BLaER1 (cell line): ENCODE results near the gene CCSER2.
"Not testable (repeated sequence)": the region's sequence is repeated elsewhere in the genome, so short reads cannot be mapped to it uniquely, and the experiment has no call there.

Source experiments
- H3K27ac ChIP-seq: shearing (Covaris generic); formaldehyde crosslinking; 2 replicates; pipeline ENCODE4 v1.8.1; 2022
- H3K27me3 ChIP-seq: shearing (Covaris generic); formaldehyde crosslinking; 2 replicates; pipeline ENCODE4 v1.8.1; 2022
- H3K36me3 ChIP-seq: shearing (Covaris generic); formaldehyde crosslinking; 2 replicates; pipeline ENCODE4 v1.8.1; 2022
- H3K4me1 ChIP-seq: shearing (Covaris generic); formaldehyde crosslinking; 2 replicates; pipeline ENCODE4 v1.8.1; 2022
- H3K4me2 ChIP-seq: shearing (Covaris generic); formaldehyde crosslinking; 2 replicates; pipeline ENCODE4 v1.8.1; 2022
- H3K4me3 ChIP-seq: shearing (Covaris generic); formaldehyde crosslinking; 2 replicates; pipeline ENCODE4 v1.8.1; 2022
- H3K9ac ChIP-seq: shearing (Covaris generic); formaldehyde crosslinking; 2 replicates; pipeline ENCODE4 v1.8.1; 2022
- H3K9me3 ChIP-seq: shearing (Covaris generic); formaldehyde crosslinking; 2 replicates; pipeline ENCODE4 v1.8.1; 2022
- H4K20me1 ChIP-seq: shearing (Covaris generic); formaldehyde crosslinking; 2 replicates; pipeline ENCODE4 v1.8.1; 2022
- Cebpa-rat ChIP-seq: shearing (Covaris generic); IDR thresholded peaks from 2 replicates; pipeline ENCODE4 v1.8.1; 2022

CCSER2 gene

DNA sequence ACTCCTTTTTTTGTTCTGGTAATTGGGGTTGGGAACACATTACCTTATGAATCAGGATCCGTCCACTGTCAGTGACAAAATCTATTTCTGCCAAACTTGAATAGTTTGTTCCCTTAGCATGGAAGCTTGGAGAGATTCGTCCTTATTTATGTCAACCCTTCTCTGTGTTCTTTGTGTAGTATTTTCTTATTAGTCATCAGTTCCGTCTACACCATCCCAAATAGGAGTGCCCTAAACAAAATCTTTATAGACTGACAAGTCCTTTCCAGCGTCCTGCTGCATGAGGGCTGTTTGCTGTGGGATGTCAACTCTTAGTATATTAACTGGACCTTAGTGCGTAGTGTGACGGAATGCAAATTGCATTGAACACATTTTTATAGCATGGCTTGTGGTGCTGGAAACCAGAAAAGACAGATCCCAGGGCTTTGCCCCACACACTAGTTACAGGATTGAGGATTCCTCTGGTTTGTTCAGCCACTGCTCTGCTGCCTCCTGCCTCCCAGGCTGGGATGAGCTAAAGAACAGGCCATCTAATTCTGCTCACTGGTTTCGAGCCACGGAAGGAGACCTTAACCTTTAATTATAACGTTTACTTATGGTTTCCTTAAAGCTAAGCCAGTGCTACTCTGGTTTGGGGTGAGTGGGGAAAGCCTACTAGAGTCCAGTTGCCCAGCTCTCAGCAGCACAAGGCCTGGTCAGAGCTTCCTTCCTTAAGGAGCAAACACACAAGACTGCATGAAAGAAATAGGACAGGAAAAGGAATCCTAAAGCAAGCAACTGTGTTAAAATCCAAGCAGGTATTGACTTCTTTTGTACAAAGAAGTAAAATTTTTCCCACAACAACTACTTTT lies 194.4 kb downstream of the CCSER2 start:
- no peak overlapping the region for H3K9ac ChIP-seq
- H3K4me1 ChIP-seq = no peaks in the 10 kb centered on the region
- no peak overlapping the region for H3K27ac ChIP-seq
- H3K9me3 ChIP-seq = peaks cover 18% of the 10 kb centered on the region
- H3K36me3 ChIP-seq = no peaks in the 10 kb centered on the region
- no peaks in the 10 kb centered on the region for H4K20me1 ChIP-seq
- no peaks in the 10 kb centered on the region for H3K27me3 ChIP-seq
- H3K4me2 ChIP-seq = no peak overlapping the region
- no peak overlapping the region for H3K4me3 ChIP-seq
- no peak for TF ChIP-seq Cebpa-rat

DNA sequence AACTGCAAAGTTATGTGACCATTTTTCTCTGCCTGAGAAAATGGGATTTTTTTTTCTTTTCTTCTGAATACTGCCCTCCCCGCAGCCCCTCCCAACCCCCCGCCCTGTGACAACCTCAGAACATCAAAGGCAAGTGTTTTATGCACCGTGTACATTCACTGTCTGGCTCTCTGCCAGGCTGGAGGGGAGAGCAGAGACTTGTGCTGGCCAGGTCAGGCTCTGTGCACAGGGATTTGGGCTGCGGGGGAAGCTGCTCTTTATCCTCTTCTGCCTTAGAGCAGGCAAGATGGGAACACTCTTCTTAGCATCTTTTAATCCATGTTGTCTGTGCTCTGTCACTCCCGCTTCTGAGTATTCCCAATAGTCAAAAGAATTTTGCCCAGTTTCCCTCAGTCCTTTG lies 195.1 kb downstream of the CCSER2 start:
- Histone ChIP-seq H3K27me3 (no peaks in the 10 kb centered on the region), H3K4me1 (no peaks in the 10 kb centered on the region), H4K20me1 (no peaks in the 10 kb centered on the region), H3K9me3 (peaks cover 18% of the 10 kb centered on the region), H3K36me3 (no peaks in the 10 kb centered on the region), H3K4me3 (no peak overlapping the region), H3K4me2 (no peak overlapping the region), H3K27ac (no peak overlapping the region), H3K9ac (no peak overlapping the region)
- no peak for TF ChIP-seq Cebpa-rat

DNA sequence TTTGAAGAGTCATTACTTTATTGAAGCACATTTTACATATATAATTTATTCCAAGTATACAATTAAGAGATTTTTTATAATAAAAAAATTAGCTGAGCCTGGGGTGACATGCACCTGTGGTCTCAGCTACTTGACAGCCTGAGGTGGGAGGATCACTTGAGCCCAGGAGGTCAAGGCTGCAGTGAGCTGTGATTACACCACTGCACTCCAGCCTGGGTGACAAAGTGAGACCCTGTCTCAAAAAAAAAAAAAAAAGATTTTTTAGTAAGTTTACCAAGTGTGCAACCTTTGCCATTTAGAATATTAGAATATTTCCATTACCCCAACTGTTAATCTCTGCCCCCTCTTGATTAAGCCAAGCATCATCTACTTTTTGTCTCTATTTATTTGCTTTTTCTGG lies 196.0 kb downstream of the CCSER2 start:
- H3K9me3 ChIP-seq = peaks cover 18% of the 10 kb centered on the region
- H3K27ac ChIP-seq = no peak overlapping the region
- no peak overlapping the region for H3K9ac ChIP-seq
- H3K4me3 ChIP-seq = no peak overlapping the region
- H3K27me3 ChIP-seq = no peaks in the 10 kb centered on the region
- no peaks in the 10 kb centered on the region for H3K4me1 ChIP-seq
- H3K36me3 ChIP-seq = no peaks in the 10 kb centered on the region
- no peak for TF ChIP-seq Cebpa-rat
- no peak overlapping the region for H3K4me2 ChIP-seq
- H4K20me1 ChIP-seq = no peaks in the 10 kb centered on the region

DNA sequence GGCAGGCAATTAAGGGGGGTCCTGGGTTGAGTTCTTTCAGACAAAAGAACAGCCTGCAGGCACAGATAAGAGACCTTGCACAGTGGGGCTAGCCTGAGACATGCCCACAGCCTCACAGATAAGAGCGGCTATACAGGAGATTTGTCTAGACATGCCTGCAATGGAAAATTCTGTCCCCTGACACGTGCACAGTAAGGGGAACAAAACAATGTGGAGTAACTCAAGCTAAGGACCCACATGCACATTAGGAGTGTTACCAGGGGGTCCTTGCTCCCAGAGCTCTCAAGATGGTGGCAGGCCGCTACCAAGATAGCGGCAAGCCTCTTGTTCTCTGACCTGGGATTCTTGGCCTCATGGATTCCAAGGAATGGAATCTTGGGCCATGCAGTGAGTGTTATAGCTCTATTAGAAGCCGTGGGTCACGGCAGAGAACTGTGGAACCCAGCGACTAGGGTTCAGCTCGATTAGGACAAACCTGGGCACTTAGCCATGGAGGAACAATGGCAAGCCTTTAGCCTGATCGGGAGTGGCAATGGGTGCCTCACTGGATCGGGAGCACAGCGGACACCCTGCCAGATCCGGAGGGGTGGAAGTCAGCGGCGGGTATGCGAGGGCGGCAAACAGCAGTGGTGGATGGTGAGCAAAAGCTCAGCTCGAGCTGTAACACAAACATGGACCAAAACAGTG lies 196.9 kb downstream of the CCSER2 start:
- no peaks in the 10 kb centered on the region for H3K36me3 ChIP-seq
- H3K9me3 ChIP-seq = peaks cover 18% of the 10 kb centered on the region
- no peaks in the 10 kb centered on the region for H3K4me1 ChIP-seq
- no peaks in the 10 kb centered on the region for H3K27me3 ChIP-seq
- H3K9ac ChIP-seq = no peak overlapping the region
- no peaks in the 10 kb centered on the region for H4K20me1 ChIP-seq
- H3K27ac ChIP-seq = no peak overlapping the region
- TF ChIP-seq Cebpa-rat = no peak
- no peak overlapping the region for H3K4me2 ChIP-seq
- no peak overlapping the region for H3K4me3 ChIP-seq

DNA sequence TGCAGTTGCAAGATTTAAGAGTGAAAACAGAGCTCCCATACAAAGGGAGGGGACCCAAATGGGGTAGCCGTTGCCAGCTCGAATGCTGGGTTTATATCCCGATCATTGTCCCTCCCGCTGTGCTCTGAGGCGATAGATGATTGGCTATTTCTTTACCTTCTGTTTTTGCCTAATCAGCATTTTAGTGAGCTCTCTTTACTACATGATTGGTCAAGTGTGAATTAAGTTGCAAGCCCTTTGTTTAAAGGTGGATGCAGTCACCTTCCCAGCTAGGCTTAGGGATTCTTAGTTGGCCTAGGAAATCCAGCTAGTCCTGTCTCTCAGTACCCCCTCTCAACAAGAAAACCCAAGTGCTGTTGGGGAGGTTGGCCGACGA lies 197.4 kb downstream of the CCSER2 start:
- H3K4me1 ChIP-seq, H3K36me3 ChIP-seq, H3K27me3 ChIP-seq, H3K27ac ChIP-seq, H3K4me3 ChIP-seq, H3K4me2 ChIP-seq, H4K20me1 ChIP-seq, H3K9ac ChIP-seq: not testable (repeated sequence)
- peaks cover 18% of the 10 kb centered on the region for H3K9me3 ChIP-seq

DNA sequence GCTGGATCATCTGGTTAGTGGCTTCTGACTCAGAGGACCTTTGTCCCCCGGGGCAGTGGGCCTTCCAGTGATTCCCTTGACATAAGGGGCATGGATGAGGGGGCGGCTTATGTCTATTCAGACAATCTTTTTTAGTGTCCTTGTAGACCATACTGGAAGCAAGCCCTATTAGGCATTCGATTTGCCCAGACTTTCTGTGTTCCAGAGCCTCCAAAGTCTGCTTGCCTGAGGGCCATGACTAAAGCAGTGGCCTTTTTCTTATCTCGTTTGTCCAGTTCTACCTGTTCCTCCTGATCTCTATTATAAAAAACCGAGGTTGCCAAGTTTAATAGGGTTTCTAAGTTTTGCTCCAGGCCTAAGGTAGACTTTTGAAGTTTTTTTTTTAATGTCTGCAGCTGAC lies 199.0 kb downstream of the CCSER2 start:
- H3K27me3 ChIP-seq, H3K27ac ChIP-seq, H3K4me1 ChIP-seq, H4K20me1 ChIP-seq, H3K9ac ChIP-seq, H3K4me3 ChIP-seq, H3K4me2 ChIP-seq, H3K36me3 ChIP-seq: not testable (repeated sequence)
- H3K9me3 ChIP-seq = peaks cover 18% of the 10 kb centered on the region

DNA sequence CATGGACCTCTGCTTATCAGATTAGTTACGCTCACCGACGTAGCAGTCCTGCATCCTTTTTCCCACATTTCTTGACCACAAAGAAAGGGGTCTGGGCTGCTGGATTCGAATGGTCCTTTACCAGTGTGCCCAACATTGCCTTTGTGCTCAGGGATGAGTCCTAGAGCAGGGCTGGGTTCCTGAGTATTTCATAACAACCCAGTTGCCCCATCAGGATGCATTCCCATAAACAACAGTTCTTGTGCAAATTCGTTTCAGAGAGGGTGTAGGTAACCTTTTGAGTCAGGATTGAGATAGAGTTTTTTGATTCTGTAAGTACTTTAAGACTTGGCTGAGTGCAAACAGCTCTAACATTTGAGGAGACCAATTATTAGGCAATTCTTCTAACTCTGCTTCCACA lies 200.1 kb downstream of the CCSER2 start:
- H3K9me3 ChIP-seq = peaks cover 18% of the 10 kb centered on the region
- not testable (repeated sequence) for H3K36me3 ChIP-seq, H3K4me1 ChIP-seq, H3K27me3 ChIP-seq, H3K27ac ChIP-seq, H3K9ac ChIP-seq, H4K20me1 ChIP-seq, H3K4me2 ChIP-seq, H3K4me3 ChIP-seq

DNA sequence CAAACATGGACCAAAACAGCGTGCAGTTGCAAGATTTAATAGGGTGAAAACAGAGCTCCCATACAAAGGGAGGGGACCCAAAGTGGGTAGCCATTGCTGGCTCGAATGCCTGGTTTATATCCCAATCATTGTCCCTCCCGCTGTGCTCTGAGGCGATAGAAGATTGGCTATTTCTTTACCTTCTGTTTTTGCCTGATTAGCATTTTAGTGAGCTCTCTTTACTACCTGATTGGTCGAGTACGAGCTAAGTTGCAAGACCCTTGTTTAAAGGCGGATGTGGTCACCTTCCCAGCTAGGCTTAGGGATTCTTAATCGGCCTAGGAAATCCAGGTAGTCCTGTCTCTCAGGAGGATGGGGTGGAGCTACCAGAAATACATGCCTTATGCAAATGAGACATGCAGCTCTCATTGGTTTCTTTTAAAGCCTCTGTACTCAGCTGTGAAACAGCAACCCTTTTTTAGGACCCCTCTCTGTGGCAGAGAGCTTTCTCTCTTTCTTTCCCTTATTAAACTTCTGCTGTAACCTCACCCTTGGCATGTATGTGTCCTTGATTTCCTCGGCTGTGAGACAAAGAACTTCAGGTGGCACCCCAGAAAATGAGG lies 202.4 kb downstream of the CCSER2 start:
- Histone ChIP-seq H3K36me3 (no peaks in the 10 kb centered on the region), H3K4me2 (no peak overlapping the region), H3K9ac (no peak overlapping the region), H3K4me1 (no peaks in the 10 kb centered on the region), H3K27ac (no peak overlapping the region), H3K27me3 (no peaks in the 10 kb centered on the region), H3K4me3 (no peak overlapping the region), H4K20me1 (no peaks in the 10 kb centered on the region), H3K9me3 (peaks cover 10% of the 10 kb centered on the region)
- TF ChIP-seq Cebpa-rat = no peak

DNA sequence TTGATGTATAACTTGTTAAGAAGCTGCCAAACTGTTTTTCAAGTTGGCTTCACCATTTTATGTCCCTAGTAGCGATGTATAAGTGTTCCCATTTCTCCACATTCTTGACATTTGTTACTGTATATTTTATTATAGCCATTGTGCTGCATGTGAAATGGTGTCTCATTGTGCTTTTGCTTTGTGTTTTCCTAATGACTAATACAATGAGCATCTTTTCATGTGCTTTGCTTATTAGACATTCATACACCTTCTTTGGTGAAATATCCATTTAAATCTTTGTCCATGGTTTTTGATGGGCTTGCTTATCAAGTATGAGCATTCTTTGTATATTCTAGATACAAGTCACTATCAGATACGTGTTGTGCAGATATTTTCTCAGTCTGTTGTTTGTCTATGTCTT lies 203.0 kb downstream of the CCSER2 start:
- peaks cover 4% of the 10 kb centered on the region for H3K9me3 ChIP-seq
- H3K9ac ChIP-seq = no peak overlapping the region
- no peak for TF ChIP-seq Cebpa-rat
- no peak overlapping the region for H3K27ac ChIP-seq
- no peak overlapping the region for H3K4me2 ChIP-seq
- no peak overlapping the region for H3K4me3 ChIP-seq
- no peaks in the 10 kb centered on the region for H3K27me3 ChIP-seq
- no peaks in the 10 kb centered on the region for H3K36me3 ChIP-seq
- no peaks in the 10 kb centered on the region for H3K4me1 ChIP-seq
- H4K20me1 ChIP-seq = no peaks in the 10 kb centered on the region

DNA sequence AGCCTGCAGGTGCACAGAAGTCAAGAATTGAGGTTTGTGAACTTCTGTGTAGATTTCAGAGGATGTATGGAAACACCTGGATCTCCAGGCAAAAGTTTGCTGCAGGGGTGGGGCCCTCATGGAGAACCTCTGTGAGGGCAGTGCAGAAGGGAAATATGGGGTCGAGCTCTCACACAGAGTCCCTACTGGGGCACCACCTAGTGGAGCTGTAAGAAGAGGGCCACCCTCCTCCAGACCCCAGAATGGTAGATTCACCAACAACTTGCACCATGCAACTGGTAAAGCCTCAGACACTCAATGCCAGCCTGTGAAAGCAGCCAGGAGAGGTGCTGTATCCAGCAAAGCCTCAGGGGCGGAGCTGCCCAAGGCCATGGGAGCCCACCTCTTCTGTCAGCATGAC lies 205.8 kb downstream of the CCSER2 start:
- no peaks in the 10 kb centered on the region for H3K4me1 ChIP-seq
- H3K27me3 ChIP-seq = no peaks in the 10 kb centered on the region
- TF ChIP-seq Cebpa-rat = no peak
- no peak overlapping the region for H3K4me2 ChIP-seq
- no peaks in the 10 kb centered on the region for H3K36me3 ChIP-seq
- no peak overlapping the region for H3K27ac ChIP-seq
- no peak overlapping the region for H3K9ac ChIP-seq
- no peak overlapping the region for H3K4me3 ChIP-seq
- no peaks in the 10 kb centered on the region for H3K9me3 ChIP-seq
- no peaks in the 10 kb centered on the region for H4K20me1 ChIP-seq
